KG1 (cell line): ENCODE data around the gene TMEM14A.
"Not testable (repeated sequence)": the region's sequence is repeated elsewhere in the genome, so short reads cannot be mapped to it uniquely, and the experiment has no call there.

Experiments
- DNase-seq: peaks from one replicate; lab custom pipeline; 2025; lab: John Stamatoyannopoulos, UW

Gene TMEM14A, protein sequence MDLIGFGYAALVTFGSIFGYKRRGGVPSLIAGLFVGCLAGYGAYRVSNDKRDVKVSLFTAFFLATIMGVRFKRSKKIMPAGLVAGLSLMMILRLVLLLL

DNA sequence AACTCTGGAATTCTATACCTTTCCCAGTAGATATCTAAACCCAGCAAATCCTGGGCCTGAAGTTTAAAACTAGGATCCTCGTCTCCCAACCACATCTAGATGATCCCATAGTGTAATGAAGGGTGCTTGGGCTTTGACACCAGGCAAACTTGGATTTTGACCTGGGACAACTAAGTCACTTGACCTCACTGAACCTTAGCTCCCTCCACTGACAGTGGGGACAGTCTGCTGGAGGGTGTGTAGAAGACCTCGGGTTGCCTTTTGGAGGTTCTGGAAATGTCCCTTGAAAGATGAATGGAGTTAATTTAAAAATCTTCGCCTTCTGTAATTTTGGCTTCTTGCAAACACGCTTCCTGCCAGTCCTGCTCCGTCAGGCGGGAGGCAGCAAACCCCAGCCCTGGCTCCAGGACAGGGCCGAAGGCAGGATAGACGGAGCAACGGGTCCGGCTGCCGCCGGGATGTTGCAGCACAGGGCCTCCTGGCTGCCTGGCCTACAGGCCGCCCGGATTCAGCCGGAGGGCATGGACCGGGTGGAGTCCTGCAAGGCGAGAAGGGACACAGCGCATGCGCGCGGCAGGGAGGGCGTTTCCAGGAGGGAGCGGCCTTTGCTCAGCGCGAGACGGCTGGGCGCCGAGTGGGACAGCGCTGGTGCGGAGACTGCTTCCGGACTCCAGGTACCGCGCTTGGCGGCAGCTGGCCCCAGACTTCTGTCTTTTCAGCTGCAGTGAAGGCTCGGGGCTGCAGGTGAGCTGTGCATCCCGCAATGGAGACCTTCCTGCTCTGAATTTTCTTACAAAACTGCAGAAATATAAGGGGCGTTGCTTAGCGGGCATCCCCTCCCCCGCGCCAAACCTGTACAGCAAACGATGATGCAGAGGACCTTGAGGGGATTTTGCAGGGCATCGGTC, at the start of gene TMEM14A:
Gene TMEM14A (plus strand): TSS at position 612 of the 908 bp plus-strand sequence. CDS start 5,990 bp downstream, outside the sequence.
- DNase-seq = peak; percentile 26

DNA sequence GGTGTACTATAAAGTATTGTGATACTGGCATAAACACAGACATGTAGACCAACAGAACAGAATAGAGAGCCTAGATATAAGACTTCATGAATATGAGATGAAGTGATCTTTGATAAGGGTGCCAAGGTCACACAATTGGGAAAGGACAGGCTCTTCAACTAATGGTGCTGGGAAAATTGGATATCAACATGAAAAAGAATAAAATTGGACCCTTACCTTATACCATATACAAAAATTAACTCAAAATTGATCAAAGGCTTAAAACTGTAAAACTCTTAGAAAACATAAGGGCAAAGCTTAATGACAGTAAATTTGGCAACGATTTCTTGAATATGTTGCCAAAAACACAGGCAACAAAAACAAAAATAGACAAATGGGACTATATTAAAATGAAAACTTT, 49.3 kb upstream of the TMEM14A start:
- DNase-seq = no peak

DNA sequence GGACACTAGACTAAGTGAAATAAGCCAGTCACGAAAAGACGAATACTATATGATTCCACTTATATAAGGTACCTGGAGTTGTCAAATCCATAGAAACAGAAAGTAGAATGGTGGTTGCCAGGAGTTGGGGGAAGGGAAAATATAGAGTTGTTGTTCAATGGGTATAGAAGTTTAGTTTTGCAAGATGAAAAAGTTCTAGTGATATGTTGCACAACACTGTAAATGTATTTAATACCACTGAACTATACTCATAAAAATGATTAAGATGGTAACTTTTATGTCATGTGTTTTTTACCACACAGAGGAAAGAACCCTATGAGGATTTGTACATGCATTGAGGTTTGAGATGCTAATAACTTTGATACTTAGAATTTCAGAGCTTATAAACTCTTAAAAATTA, 48.1 kb upstream of the TMEM14A start:
- no peak for DNase-seq

DNA sequence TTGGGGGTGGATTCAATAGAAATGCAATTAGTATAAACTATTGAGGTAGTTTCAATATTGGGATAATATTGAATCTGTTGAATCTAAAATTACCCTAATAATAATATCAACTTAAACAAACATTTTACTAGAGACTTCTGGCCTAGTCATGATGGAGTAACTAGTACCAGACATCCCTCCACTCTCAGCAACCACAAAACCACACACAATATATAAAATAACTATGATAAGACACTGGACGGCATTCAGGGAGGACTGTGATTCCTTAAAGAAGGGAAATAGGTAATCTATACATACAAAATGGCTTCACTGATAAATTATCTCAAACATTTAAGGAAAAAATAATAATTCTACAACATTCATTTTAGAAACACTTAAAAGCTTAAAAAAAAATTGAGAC, 38.9 kb upstream of the TMEM14A start:
- no peak for DNase-seq

DNA sequence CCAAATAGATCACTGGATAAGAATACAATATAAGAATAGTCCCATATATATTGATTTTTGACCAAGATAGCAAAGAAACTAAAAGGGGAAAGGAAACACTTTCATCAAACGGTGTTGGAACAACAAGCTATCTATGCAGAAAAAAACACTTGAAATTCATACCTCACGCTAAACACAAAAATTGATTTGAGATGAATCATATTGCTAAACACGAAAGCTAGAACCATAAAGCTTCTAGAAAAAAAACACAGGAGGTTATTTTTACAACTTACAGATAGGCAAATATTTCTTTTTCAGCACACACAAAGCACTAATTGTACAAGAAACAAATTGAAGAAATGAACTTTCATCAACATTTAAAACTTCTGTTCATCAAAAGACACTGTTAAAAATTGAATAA, 36.7 kb upstream of the TMEM14A start:
- no peak for DNase-seq

DNA sequence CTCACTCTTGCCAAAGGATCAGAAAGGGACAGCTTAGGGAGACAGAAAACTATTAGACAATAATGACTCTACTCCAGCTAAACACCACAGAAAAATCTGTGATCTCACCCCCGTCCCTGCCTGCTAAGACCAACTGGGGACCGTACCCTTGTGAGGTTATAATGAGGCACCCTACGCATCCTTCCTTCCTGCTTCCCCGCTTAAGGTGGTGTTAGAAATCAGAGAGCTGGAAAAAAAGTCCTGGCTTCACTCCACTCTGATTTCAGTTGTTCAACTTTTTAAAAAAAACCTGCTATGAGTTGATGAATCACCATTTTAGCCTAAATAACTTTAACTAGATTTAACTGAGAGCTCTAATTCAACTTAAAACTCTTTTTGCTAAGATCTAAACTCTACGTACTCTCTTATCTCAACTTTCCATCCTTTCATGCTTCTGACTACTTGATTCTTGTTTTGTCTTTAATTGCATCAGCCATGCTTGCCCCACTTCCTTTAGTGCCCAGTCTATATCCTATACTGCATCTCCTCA, 35.8 kb upstream of the TMEM14A start:
- DNase-seq = no peak

DNA sequence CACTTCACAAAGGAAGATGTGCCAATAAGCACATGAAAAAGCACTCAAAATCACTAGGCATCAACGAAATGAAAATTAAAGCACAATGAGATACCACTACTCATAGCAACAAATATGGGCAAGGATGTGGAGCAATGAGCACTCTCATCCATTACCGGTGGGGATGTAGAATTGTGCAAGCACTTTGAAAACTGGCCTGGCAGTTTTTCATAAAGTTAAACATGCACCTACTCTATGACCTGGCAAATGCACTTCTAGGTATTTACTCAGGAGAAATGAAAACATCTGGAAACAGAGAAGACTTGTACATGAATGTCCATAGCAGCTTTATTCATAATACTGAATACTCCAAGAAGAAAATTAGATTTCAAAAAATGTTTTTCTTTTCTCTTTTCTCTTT, 34.1 kb upstream of the TMEM14A start:
- DNase-seq = no peak

DNA sequence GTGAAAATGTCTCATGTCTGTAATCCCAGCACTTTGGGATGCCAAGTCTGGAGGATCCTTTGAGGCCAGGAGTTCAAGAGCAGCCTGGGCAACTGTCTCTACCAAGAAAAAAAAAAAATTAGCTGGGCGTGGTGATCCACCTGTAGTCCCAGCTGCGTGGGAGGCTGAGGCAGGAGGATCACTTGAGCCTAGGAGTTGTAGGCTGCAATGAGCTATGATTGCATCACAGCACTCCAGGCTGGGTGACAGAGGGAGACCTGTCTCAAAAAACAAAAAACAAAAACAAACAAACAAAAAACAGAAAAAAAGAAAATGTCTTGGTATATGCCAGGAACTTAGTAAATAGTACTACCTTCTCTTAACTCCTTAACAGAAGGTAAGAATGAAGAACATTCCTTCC, 31.4 kb upstream of the TMEM14A start:
- DNase-seq = no peak

DNA sequence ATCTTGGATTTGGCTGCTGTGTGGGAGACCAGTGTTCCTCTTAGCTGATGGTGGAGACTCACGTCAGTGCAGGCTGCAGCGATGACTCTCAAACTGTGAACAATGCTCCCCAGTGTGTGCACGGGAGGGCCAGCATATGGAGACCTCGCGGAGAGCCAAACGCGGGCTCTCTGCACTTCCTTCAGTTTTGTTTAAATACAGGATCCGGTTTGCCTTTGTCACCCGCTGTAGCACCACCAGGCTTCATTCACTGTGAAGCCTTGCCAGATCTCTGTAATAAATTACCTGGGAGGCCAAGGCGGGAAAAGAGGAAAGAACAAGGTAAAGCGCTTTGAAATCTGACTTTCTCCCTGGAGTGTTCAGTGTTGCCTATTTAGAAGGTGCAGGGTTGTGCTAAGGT, 30.7 kb upstream of the TMEM14A start:
- no peak for DNase-seq

DNA sequence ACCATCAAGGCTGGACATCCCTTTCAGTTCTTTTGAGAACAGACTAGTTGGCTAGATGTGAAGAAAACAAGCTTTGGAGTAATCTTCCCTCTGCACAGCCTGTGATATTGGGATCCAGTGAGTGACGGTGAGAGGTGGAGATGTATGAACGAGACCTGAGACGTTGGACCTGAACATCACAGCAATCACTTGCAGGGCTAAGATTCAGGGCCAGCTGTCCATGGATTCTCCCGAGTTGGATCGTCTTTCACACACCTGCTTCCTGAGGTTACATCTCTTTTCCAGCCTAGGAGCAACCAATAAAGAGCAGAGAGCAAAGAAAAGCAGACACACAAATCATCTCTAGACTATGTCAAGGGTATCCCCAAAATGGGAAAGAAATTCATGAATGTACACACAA, 30.0 kb upstream of the TMEM14A start:
- DNase-seq = no peak

DNA sequence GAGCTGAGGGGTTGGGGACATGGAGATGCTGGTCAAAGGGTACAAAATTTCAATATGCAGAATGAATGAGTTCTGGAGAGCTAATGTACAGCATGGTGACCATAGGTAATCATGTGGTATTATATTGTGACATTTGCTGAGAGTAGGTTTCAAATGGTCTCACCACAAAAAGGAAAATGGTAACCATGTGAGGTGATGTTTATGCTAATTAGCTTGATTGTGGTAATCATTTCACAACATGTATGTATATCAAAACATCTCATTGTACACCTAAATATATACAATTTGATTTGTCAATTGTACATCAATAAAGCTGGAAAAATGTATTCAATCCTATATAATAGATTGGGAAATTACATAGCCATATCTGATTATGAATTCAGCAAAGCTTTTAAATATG, 29.5 kb upstream of the TMEM14A start:
- DNase-seq = no peak

DNA sequence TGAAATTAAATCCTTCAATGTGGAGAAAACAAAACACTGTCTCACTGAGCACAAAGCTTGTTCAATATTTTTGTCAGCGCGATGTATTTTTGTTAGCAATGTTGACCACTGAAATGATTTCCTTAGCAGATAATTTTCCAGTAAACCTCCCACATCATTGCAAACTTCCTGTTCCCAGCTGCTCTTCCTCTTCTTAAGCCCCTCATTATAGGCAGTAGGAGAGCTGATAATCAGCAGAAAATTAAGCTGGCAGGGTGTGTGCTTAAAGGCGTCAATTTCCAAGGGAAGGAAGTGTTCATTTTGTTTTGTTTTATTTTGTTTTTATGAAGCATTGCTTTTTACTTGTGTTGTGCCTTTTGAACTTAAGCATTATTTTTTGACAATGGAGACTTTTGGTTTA, 29.1 kb upstream of the TMEM14A start:
- DNase-seq = no peak

DNA sequence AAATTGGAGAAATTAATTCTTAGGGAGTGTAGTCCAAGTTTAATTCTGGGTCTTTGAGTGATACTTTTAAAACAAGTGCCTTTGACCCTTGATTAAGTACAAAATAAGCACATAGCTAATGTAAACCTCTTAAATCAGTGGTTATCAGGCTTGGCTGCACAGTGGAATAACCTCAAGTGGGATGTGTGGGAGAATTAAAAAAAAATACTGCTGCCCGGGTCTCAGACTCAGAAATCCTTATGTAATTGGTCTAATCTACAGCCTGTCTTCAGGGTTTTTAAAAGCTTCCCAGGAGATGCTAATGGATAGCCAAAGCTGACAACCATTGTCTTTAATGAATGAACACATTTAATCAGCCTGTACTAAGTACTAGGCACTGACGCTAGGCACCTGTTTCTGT, 28.5 kb upstream of the TMEM14A start:
- DNase-seq = no peak

DNA sequence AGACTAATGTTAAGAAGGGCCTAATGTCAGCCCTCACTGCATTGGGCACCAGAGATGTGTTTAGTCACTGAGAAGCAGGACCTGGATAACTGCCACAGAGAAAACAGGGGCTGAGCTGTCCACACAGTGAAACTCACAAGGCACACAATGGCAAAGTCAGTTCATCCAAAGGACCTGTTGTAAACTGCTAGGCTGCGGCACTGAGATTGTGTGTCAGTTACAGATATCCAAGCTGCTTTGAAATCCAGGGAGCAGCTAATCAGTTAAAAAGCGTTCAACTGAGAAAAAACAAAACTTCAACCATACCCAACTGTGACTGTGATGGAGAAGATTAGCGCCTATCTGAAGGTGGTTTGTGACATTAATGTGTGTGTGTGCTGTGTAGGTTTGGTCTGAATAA, 27.8 kb upstream of the TMEM14A start:
- no peak for DNase-seq

DNA sequence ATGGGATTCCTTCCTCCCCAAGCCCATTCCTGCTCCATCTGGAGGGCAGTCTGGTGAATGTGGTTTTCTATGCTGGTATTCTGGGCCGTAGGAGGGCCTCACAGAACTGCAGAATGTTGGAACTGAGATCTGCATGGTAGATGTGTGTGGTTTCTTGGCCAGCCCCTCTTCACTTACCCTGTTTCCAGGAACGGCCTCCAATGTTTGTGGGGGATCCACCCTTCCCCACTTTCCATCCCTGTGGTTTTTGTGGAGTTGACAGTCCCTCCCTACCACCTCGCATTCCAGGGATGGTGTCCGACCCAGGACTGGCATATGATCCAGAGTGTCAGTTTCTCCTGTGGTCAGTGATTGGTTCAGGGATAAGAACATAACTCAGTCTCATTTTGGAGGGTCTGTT, 26.7 kb upstream of the TMEM14A start:
- no peak for DNase-seq

DNA sequence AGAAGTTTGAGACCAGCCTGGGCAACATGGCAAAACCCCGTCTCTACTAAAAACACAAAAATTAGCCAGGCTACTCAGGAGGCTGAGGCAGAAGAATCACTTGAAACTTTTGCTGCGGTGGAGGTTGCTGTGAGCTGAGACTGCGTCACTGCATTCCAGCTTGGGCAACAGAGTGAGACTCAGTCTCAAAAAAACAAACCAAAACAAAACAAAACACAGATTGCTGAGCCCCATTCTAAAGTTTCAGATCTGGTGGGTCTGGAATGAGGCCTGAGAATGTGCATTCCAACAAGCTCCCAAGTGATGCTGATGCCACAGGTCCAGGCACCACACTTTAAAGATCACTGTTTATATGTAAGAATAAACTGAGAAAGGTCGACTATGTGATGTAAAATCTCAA, 24.9 kb upstream of the TMEM14A start:
- no peak for DNase-seq

DNA sequence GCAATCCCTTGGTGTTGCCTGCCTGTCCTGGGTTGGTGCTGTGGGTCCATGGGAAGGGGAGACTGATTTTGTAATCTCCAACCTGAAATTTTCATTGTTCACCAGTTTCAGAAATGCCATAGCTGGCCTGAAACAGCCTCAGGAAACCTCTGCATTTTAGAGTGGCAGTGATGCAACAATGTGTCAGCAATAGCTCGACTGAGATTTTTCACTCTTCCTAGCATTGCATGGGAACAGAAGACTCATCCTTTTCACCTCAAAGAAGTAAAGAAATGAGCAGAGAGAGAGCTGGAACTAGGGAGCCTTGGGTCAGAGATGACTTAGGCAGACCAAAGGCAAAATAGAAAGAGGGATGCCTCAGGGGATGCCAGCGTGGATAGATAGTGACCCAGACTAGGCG, 23.7 kb upstream of the TMEM14A start:
- no peak for DNase-seq

DNA sequence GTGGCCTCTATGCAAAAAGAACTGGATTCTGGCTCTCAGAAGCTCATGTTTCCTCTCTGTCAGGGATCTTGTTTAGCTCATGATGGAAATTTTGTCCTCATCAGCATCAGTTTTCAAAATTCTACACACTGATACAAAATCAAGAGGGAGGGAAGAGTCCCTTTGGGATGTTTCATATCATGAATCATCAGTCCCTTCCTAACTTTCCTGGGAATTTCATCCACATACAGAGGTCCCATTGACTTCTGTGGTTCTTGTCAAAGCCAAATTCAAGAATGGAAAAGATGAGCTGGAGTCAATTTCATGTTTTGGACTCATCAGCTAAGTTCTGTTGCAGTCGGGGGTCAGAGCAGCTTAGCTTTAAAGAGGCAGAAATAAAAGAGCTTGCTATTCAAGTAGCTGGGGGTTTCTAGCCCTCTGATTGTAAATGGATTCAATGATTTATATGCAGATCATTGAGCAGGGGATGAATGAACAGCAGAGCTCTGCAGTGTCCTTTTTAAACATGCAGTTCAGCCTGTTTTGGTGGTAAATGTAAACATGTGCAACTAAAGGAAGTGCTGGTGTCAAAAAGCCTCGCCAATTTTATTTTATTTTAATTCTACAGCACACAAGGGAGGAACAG, 21.3 kb upstream of the TMEM14A start:
- no peak for DNase-seq

DNA sequence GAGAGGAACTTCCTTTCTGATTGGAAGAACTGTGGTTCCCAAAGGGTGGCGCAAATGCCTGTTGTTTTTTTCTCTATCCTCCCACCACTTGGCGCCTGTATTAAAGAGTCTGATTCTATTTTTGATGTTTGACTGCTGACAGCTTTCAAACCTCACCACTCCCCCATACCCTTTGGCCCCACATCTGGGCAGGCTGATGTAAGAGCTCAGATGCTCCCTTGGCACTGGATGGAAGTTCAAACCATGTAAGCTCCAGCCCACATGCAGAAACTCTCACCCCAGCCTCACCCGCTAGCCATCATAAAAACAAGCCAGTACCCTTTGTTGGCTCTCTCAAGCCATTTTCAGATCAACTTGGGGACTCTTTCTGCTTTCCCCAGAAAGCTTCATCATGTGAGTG, 20.0 kb upstream of the TMEM14A start:
- no peak for DNase-seq

DNA sequence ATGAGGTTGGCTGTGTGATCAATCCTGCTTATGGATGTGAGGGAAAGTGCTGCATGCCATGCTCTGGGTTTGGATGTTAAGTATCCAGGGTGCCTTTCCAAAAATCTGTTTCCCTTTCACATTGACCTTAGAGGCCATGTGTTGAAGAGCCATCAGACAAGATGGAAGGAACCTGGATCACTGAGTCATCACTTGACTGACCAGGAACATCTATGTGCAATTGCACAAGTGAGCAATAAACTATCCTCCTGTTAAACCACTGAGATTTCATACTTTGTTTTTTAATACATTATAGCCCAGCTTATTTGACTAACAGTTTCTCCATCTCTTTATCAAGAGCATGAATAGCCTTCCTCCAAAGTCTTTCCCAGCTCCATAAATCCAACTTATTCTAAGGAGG, 17.8 kb upstream of the TMEM14A start:
- DNase-seq = no peak

DNA sequence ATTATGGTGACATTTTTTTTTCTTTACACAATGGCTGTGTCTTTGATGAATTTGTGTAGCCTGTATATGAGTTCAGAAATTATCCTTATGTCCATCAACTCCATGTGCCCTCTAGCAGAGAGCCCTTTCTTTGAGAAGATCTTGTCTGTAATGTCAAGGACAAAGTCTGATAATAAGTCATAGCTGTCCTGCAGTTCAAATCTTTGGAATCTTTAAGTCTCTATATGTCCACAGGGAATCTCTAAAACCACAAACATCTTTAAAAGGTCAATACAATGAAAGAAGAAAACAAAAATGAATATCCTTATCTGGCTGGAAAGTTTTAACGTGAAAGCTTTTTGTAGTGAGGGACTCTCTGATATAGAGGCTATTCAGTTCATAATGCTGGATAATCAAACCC, 16.9 kb upstream of the TMEM14A start:
- DNase-seq = no peak

DNA sequence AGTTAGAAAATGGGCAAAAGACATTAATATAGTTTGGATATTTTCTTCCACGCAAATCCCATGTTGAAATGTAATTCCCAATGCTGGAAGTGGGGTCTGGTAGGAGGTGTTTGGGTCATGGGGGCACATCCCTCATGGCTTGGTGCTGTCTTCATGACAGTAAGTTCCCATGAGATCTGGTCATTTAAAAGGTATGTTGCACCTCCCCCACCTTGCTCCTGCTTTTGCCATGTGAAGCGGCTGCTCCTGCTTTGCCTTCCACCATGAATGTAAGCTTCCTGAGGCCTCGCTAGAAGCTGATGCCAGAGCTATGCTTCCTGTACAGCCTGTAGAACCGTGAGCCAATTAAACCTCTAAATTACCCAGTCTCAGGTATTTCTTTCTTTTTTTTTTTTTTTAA, 16.3 kb upstream of the TMEM14A start:
- no peak for DNase-seq

DNA sequence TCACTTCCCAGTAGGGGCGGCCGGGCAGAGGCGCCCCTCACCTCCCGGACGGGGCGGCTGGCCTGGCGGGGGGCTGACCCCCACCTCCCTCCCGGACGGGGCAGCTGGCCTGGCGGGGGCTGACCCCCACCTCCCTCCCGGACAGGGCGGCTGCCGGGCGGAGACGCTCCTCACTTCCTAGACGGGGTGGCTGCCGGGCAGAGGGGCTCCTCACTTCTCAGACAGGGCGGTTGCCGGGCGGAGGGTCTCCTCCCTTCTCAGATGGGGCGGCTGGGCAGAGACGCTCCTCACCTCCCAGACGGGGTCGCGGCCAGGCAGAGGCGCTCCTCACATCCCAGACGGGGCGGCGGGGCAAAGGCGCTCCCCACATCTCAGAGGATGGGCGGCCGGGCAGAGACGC, 15.0 kb upstream of the TMEM14A start:
- DNase-seq = not testable (repeated sequence)
